ENCODE data around the gene PITPNC1.
"Not testable (repeated sequence)": the region's sequence is repeated elsewhere in the genome, so short reads cannot be mapped to it uniquely, and the experiment has no call there.

The PITPNC1 gene

DNA sequence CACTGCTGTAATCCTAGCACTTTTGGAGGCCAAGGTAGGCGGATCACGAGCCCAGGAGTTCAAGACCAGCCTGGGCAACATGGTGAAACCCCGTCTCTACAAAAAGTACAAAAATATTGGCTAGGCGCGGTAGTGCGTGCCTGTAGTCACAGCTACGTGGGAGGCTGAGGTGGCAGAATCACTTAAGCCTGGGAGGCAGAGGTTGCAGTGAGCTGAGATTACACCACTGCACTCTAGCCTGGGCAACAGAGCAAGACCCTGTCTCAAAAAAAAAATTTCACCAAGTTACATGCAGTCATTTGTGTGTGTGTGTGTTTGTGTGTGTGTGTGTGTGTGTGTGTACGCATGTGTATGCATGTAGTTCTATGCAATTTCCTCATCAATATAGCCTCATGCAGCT lies 325.8 kb downstream of the PITPNC1 start:
- not testable (repeated sequence) for DNase-seq

DNA sequence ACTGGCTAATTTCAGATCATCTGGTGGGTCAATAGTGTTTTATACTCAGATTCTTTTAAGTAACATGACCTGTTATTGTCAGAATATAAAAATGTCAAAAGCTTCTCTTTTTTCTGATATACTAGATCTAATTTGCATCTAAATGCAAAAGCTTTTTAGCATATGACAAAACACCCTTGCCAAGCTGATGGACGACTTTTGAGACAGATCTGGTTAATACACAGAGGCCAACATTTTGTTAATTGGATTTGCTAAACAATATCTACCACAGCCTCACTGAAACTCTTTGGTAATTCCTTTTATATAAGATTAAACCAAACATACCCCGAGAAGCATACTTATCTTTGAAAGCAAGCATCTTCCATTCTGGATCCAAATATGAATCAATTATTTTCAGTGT lies 330.4 kb downstream of the PITPNC1 start:
- no peak for DNase-seq

DNA sequence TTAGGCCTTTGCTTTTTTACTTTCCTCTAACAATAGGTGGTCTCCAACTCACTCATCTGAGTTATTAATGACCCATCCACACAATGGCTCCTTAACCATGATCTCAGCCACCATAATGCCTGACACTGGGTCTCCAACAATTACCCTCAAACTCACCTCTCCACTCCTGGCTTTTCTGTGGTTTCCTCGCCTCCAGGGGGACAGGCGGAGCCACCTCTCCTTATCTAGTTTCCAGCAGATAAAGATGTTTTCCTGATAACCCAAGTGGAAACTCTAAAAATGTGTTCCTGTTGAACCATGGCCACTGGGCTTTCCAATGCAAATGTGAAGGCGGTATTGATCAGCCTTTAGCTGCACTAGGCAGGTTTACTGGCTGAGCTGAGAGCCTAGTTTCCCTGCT lies 331.3 kb downstream of the PITPNC1 start:
- DNase-seq, result no peak

DNA sequence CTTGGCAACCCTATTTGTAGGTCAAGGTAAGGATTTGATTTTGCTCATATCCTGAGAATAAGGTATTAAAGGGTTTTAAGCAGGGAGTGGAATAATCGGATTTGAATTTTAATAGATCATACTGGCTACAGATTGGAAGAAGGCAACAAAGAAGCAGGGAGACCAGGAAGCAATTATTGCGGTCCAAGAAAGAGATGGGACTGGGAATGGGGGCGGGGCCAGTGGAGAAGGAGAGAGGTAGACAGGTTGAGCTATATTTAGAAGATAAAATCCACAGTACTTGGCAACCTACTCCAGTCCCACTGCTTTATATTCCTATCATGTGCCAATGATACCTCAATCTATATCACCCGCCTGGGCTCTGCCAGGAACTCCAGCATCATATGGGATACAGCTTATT lies 334.8 kb downstream of the PITPNC1 start:
- no peak for DNase-seq

DNA sequence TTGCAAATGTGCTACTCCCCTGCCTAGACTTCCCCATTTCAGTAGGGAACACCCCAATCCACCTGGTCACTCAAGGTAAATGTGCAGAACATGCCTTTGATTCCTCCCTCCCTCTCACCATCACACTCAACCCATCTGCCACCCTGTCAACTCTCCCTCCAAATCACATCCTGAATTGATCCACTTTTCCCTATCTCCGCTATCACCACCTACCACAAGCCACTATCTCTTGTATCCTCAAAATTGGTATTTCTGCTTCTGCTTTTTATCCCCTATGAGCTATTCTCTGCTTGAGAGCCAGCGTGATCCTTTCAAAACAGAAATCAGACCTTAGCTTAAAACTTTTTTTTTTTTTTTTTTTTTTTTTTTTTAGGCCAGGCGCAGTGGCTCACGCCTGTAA lies 335.3 kb downstream of the PITPNC1 start:
- no peak for DNase-seq

DNA sequence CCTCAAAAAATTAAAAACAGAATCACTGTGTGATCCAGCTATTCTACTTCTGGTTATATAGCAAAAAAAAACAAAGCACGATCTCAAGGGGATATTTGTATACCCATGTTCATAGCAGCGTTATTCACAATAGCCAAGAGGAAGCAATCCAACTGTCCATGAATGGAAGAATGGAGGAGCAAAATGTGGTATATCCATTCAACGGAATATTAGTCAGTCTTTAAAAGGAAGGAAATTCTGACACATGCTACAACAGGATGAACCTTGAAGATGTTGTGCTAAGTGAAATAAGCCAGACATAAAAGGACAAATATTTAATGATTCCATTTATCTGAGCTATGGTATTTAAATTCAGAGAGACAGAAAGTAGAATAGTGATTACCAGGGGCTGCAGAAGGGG lies 336.1 kb downstream of the PITPNC1 start:
- DNase-seq, result no peak

DNA sequence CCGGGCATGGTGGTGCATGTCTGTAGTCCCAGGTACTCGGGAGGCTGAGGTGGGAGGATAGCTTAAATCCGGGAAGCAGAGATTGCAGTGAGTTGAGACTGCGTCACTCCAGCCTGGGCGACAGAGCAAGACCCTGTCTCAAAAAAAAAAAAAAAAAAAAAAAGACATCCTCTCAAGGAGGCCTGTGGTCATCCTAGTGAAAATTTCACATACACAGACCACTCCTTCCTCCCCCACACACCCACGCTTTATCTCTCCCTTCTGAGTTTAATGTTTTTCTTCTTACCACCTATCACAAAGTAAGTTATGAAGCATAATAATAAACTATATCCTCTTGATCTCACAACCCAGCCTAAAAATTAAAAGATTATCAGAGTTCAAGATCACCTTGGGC lies 339.3 kb downstream of the PITPNC1 start:
- no peak for DNase-seq

DNA sequence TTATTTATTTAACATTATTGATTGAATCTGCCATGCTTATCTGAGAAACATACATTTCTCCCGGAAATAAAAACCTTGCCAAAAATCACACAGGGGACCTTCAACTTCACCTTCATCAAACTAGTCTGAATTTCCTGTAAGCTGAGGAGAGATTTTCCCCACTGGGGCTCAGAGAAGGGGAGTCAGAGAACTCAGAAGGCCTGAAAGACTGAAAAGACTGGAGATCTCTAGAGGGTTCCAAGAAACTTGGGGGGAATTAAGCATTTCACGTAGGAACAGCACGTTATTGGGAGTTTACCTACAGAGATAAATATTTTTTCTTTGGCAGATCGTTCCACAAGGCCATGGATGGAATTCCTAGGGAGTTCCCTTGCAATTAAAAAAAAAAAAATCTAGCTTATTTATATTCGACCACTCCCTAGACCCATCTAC lies 340.1 kb downstream of the PITPNC1 start:
- DNase-seq, result no peak

DNA sequence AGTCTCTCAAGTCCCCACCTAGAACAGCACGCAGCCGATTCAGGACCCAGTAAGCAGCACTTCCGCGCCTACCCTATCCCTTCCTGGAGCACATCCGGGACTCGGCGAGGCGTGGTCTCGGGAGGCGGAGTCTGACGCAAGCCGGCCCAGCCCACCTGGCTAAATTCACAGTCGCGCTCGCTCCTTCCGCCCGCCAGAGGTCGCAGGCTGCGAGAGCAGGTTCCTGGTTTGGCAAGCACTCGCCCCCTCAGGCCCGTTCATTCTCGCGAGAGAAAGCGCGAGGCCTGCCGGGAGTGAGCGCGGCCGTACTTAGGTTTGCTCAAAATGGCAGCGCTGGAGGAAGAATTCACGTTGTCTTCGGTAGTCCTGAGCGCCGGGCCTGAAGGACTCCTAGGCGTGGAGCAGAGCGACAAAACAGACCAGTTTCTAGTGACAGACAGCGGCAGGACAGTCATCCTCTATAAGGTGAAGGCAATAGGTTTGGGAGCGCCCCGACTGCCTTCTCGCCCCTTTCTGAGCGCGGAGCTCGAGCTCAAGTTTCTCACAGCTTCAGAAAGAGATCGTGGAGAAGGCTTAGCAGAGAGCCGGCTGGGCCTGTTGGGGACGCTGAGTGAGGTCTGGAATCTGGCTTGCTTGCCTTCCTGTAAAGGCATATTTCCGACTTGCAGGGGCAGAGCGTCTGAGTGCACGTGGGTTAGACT lies 340.7 kb downstream of the PITPNC1 start, which contains the start of gene NOL11:
NOL11 (plus strand) TSS at position 313 of the 701 bp plus-strand sequence; CDS start at position 325, 12 bp downstream.
- DNase-seq, result peak; percentile 98

DNA sequence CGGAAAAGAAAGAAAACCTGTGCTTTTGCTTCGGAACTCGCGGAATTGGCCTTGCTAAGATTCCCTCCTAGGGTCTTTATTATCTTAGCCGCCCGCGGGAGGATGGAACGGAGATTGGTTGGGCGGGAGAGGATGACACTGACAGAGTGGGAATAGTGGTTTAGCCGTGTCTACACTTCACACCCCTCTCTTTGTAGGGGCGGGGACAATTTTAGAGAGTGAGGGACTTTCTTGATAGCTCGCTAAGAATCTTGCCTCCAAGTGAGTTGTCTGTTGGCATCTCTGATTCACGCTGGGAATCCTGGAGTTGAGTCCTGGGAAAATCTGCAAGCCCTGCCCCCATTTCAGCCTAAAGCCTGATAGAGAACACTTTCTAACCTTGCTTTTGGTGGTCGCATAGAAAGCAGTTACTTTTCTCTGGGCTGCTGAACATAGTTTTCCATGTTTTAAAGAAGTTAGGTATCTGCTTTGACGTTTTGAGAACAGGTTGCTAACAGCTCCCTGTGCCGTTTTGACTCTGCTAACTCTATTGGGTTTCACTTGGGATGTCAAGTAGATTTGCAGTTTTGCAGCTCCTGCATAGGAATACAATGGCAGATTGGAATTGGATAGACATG lies 341.4 kb downstream of the PITPNC1 start:
- DNase-seq, result peak; percentile 10

DNA sequence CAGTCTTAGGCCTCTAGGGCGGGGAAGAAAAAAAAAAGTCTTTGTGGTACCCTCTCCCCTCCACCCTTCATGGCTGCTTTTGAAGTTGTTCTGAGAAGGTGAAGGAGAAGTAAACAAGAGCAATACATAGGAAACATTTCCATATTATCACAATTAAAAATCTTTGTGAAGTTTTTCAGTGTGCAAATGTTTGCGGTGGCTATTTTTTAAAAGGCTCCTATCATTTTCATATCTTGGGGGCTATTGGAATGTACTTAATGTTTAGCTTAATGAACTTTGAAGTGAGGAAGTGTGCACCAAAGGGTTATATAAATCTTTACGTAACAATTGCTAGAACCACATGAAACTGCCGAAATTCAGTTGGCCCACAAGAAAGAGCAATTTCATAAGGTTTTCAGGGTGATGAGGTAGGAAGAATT lies 348.3 kb downstream of the PITPNC1 start:
- no peak for DNase-seq

DNA sequence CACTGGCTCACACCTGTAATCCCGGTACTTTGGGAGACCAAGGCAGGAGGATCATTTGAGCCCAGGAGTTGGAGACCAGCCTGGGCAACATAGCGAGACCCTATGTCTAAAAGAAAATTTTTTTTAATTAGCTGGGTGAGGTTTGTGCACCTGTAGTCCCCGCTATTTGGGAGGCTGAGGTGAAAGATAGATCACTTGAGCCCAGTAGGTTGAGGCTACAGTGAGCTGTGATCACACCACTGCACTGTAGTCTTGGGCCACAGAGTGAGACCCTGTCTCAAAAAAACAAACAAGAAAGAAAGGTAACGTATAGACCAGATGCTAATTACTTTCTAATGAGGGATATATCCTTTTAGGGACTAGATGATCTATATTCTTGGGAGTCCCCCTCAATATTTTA lies 348.7 kb downstream of the PITPNC1 start:
- no peak for DNase-seq

DNA sequence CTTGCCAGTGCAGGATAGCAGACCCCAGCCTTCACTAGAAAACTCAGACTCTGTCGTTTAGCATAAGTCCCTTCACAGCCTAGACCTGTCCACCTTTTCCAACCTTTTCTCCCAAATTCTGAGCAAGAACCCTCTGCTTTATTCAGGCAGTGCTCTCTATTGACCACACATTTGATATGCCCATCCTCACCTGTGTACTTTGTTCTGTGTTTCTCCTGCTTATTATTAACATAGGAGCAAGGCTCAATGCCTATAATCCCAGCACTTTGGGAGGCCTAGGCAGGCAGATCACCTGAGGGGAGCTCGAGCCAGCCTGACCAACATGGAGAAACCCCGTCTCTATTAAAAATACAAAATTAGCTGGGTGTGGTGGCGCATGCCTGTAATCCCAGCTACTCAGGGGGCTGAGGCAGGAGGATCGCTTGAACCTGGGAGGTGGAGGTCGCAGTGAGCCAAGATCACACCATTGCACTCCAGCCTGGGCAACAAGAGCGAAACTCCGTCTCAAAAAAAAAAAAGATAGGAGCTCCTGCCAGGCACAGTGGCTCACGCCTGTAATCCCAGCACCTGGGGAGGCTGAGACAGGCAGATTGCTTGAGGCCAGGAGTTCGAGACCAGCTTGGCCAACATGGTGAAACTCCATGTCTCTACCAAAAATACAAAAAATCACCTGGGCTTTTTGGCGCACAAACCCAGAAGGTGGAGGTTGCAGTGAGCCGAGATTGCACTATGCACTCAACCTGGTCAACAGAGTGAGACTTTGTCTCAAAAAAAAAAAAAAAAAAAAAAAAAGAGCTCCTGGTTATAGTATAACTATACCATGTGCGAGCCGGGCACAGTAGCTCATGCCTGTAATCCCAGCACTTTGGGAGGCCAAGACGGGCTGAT lies 350.3 kb downstream of the PITPNC1 start:
- DNase-seq, result not testable (repeated sequence)

DNA sequence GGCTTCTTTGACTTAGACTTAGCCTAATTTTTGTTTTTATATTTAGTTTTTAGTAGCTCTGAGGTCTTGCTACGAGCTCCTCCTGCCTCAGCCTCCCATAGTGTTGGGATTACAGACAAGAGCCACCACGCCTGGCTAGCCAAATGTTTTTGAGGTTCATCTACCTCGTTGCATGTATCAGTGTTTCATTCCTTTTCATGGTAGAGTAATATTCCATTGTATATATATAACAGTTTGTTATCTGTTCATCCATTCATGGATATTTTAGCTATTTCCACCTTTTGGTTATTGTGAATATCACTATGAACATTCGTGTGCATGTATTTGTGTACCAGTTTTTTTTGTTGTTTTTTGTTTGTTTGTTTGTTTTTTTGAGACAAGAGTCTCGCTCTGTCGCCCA lies 352.8 kb downstream of the PITPNC1 start:
- DNase-seq, result no peak

DNA sequence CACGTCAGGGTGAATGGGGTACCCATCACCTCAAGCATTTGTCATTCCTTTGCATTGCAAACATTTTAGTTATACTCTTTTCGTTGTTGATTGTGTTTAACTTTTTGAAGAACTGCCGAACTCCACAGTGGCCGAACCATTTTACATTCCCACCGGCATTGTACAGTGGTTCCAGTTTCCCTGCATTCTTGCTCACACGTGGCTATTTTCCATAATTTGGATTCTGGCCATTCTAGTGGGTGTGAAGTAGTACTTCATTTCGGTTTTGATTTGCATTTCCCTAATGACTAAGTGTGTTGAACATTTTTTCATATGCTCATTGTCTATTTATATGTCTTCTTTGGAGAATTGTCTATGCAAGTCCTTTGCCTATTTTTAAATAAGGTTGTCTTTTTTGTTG lies 353.6 kb downstream of the PITPNC1 start:
- no peak for DNase-seq

DNA sequence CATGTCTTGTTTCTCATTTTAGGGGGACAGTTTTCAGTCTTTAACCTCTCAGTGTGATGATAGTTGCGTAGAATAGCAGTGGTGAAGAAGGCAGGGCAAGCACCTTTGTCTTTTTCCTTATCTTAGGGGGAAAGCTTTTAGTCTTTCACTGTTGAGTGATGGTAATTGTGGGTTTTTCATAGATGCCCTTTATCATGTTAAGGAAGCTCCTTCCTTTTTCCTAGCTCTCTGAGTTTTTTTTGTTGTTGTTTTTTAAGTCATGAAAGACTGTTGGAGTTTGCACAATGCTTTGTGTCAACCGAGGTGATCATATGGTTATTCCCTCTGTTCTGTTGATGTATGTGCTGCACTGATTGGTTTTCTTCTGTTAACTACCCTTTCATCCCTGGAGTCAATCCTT lies 356.4 kb downstream of the PITPNC1 start:
- no peak for DNase-seq

DNA sequence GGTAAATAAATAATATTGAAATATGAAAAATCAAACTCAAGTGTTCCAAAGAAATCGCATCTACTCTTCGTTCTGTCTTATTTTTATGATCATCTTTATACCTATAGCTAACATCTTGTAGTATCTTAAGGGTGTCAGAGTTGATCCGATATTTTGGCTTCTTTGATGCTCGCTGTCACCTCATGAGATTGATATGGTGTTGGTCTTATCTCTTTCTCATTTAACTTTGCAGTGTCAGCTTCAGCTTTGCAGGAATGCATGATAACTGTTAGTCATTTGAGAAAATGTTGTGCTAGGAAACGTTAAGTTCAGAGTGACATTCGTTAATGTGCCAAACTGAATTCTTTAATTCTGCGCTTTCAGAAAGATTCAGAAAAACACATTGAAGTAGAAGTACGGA lies 360.1 kb downstream of the PITPNC1 start:
- no peak for DNase-seq

DNA sequence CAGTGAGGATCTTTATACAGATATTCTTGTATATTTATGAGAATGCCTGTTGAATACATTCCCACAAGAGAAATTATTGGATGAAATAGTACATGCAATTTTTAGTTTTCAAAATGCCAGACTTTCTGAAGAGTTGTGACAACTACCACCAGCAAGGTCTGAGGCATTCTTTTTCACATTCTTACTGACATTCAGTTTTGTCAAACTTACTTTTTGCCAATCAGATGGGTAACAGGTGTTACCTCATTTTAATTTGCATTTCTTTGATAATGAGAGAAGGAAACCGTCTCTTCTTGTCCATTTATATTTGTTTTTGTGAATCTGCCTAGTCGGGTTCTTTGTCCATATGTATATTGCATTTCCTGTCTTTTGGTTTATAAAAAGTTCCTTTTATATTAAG lies 364.9 kb downstream of the PITPNC1 start:
- DNase-seq, result no peak
